IMR-90 (cell line): ENCODE measurements around the gene ASIC2.

Source experiments
- CTCF ChIP-seq: conservative IDR thresholded peaks from 2 replicates; pipeline ENCODE4 v1.5.1; 2012; ENCODE audit warnings: mild to moderate bottlenecking, low read depth, low read length, improper control_type of control experiment
- ELK1 ChIP-seq: fragments of 150-350 bp; IDR thresholded peaks from 2 replicates; pipeline ENCODE4 v1.6.1; 2016; ENCODE audit warnings: low read depth, mild to moderate bottlenecking, low read length, moderate library complexity, borderline replicate concordance
- FOS ChIP-seq: fragments of 150-350 bp; IDR thresholded peaks from 2 replicates; pipeline ENCODE4 v1.6.1; 2016; ENCODE audit warnings: low read depth, low read length
- RAD21 ChIP-seq: IDR thresholded peaks from 2 replicates; pipeline ENCODE4 v1.6.1; 2012; ENCODE audit warnings: low read length, improper control_type of control experiment
- SMC3 ChIP-seq: fragments of 150-350 bp; IDR thresholded peaks from 2 replicates; pipeline ENCODE4 v1.6.1; 2016; ENCODE audit warnings: low read depth, mild to moderate bottlenecking, antibody characterized with exemption, low read length, moderate library complexity

GRCh38 chr17:33284022-33284421 is 9.1 kb downstream of the ASIC2 start:
- no peak for TF ChIP-seq SMC3
- no peak for TF ChIP-seq CTCF
- peak; percentile 68 for TF ChIP-seq FOS
- no peak for TF ChIP-seq ELK1
- no peak for TF ChIP-seq RAD21
